ENCODE data around the gene ARMH2.

GRCh38 chr6:24774696-24775519 lies 23.8 kb downstream of the ARMH2 start, which contains the start of gene GMNN:
- TF ChIP-seq, protein P1, sequence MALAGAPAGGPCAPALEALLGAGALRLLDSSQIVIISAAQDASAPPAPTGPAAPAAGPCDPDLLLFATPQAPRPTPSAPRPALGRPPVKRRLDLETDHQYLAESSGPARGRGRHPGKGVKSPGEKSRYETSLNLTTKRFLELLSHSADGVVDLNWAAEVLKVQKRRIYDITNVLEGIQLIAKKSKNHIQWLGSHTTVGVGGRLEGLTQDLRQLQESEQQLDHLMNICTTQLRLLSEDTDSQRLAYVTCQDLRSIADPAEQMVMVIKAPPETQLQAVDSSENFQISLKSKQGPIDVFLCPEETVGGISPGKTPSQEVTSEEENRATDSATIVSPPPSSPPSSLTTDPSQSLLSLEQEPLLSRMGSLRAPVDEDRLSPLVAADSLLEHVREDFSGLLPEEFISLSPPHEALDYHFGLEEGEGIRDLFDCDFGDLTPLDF (CRISPR knock-in tag; IDR thresholded peaks at IDR 0.05), result peak; percentile 100
- TF ChIP-seq ATF2 (CRISPR knock-in tag; IDR thresholded peaks at IDR 0.05) (no peak), USF2 (CRISPR knock-in tag; IDR thresholded peaks at IDR 0.05) (peak; percentile 92), SMC3 (conservative IDR thresholded peaks at IDR 0.05; ENCODE audit: insufficient read depth, low read depth, low read length) (0 out of 2 replicates have a peak, but pooled peaks have one; percentile 1), ZNF766 (CRISPR knock-in tag; conservative IDR thresholded peaks at IDR 0.05) (peak; percentile 66; the same call in 1 of the 2 replicates), ZNF354B (CRISPR knock-in tag; IDR thresholded peaks at IDR 0.05) (no peak), CTCF (IDR thresholded peaks at IDR 0.05 in 2 of 3, conservative IDR thresholded peaks at IDR 0.05 in 1 of 3; ENCODE audit: insufficient read depth in 2 of 3, low read depth in 1 of 3, low read length in 3 of 3) (no peak), TAF1 (IDR thresholded peaks at IDR 0.05; ENCODE audit: control insufficient read depth, extremely low read depth, insufficient read depth, low read length, severe bottlenecking) (peak; percentile 91), ZNF696 (CRISPR knock-in tag; conservative IDR thresholded peaks at IDR 0.05) (no peak), RBFOX2 (IDR thresholded peaks at IDR 0.05; ENCODE audit: low read depth, low read length) (peak; percentile 98), SMAD4 (CRISPR knock-in tag; conservative IDR thresholded peaks at IDR 0.05) (no peak; the same call in 1 of the 2 replicates)
- TF ChIP-seq, protein P2, sequence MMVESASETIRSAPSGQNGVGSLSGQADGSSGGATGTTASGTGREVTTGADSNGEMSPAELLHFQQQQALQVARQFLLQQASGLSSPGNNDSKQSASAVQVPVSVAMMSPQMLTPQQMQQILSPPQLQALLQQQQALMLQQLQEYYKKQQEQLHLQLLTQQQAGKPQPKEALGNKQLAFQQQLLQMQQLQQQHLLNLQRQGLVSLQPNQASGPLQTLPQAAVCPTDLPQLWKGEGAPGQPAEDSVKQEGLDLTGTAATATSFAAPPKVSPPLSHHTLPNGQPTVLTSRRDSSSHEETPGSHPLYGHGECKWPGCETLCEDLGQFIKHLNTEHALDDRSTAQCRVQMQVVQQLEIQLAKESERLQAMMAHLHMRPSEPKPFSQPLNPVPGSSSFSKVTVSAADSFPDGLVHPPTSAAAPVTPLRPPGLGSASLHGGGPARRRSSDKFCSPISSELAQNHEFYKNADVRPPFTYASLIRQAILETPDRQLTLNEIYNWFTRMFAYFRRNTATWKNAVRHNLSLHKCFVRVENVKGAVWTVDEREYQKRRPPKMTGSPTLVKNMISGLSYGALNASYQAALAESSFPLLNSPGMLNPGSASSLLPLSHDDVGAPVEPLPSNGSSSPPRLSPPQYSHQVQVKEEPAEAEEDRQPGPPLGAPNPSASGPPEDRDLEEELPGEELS (CRISPR knock-in tag; IDR thresholded peaks at IDR 0.05; ENCODE audit: borderline replicate concordance), result 0 out of 2 replicates have a peak, but pooled peaks have one; percentile 62
- TF ChIP-seq, protein P3, sequence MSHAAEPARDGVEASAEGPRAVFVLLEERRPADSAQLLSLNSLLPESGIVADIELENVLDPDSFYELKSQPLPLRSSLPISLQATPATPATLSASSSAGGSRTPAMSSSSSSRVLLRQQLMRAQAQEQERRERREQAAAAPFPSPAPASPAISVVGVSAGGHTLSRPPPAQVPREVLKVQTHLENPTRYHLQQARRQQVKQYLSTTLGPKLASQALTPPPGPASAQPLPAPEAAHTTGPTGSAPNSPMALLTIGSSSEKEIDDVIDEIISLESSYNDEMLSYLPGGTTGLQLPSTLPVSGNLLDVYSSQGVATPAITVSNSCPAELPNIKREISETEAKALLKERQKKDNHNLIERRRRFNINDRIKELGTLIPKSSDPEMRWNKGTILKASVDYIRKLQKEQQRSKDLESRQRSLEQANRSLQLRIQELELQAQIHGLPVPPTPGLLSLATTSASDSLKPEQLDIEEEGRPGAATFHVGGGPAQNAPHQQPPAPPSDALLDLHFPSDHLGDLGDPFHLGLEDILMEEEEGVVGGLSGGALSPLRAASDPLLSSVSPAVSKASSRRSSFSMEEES (CRISPR knock-in tag; IDR thresholded peaks at IDR 0.05), result peak; percentile 99

Data from K562 (cell line).